ENCODE results near the gene SESN1.

DNA sequence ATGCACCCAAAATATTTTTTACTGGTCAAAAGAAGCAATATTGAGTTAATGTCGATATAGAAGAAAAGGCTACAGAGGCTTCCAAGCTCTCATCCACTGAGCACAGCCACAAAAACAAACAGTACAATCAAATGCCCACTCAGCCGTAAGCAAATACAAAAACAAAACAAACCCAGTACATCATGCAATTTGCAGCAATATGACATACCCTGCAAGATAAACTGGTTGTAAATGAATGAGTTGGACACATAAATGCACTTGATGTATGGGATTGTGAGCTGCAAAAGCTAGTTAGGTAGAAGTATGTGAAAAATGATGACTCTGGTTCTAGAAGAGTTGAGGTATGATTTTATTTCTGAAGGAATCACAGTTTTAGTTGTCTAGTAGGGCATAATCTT, 83.9 kb downstream of the SESN1 start:
- TF ChIP-seq, protein P1, sequence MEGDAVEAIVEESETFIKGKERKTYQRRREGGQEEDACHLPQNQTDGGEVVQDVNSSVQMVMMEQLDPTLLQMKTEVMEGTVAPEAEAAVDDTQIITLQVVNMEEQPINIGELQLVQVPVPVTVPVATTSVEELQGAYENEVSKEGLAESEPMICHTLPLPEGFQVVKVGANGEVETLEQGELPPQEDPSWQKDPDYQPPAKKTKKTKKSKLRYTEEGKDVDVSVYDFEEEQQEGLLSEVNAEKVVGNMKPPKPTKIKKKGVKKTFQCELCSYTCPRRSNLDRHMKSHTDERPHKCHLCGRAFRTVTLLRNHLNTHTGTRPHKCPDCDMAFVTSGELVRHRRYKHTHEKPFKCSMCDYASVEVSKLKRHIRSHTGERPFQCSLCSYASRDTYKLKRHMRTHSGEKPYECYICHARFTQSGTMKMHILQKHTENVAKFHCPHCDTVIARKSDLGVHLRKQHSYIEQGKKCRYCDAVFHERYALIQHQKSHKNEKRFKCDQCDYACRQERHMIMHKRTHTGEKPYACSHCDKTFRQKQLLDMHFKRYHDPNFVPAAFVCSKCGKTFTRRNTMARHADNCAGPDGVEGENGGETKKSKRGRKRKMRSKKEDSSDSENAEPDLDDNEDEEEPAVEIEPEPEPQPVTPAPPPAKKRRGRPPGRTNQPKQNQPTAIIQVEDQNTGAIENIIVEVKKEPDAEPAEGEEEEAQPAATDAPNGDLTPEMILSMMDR (optimal IDR thresholded peaks at IDR 0.05 in 1 of 3, IDR thresholded peaks at IDR 0.05 in 1 of 3, conservative IDR thresholded peaks at IDR 0.05 in 1 of 3; ENCODE audit: extremely low read depth in 1 of 3, insufficient read depth in 2 of 3, low read length in 3 of 3), result no peak
- no peak for TF ChIP-seq EZH2 (IDR thresholded peaks at IDR 0.05; ENCODE audit: low read length)

All from keratinocyte (primary cell).